Activated CD8-positive, alpha-beta T cell treated with anti-CD3 and anti-CD28 coated beads, Interleukin-2, amount 10 ng/mL, durations not matched to agents 7 days and 5 days (primary cell): ENCODE data around the gene POLA1. TPM values are rescaled to one million over a fixed set of nuclear protein-coding genes. Genes with fewer than 3 reads are reported as not detected.

Source experiments
- ATAC-seq: fragments of 150-1000 bp; cut with Tn5 transposase; one replicate; pipeline ENCODE4 v1.10.0; 2021; ENCODE audit warnings: moderate library complexity
- CTCF ChIA-PET: fragments of 350-600 bp; sonication (Branson Sonifier 250); formaldehyde crosslinking; loops from one replicate; lab custom pipeline; 2021; ENCODE audit warnings: antibody characterized with exemption; lab: Charles Lee
- POLR2A ChIA-PET: fragments of 350-600 bp; sonication (Branson Sonifier 250); formaldehyde crosslinking; loops from one replicate; lab custom pipeline; 2021; ENCODE audit warnings: antibody characterized with exemption; lab: Charles Lee
- DNase-seq: peaks from one replicate; pipeline ENCODE4 v3.0.0-alpha.2; 2020
- H3K27ac Mint-ChIP-seq: one replicate; pipeline ENCODE4 v1.8.0; 2021; ENCODE audit warnings: mild to moderate bottlenecking, mixed read lengths
- H3K27me3 Mint-ChIP-seq: one replicate; pipeline ENCODE4 v1.8.0; 2021; ENCODE audit warnings: low read depth, mixed read lengths
- H3K36me3 Mint-ChIP-seq: one replicate; pipeline ENCODE4 v1.8.0; 2021; ENCODE audit warnings: low read depth, mixed read lengths
- H3K4me1 Mint-ChIP-seq: one replicate; pipeline ENCODE4 v1.8.0; 2021; ENCODE audit warnings: low read depth, mixed read lengths
- H3K4me3 Mint-ChIP-seq: one replicate; pipeline ENCODE4 v1.8.0; 2021; ENCODE audit warnings: mild to moderate bottlenecking, mixed read lengths
- H3K9me3 Mint-ChIP-seq: one replicate; pipeline ENCODE4 v1.8.0; 2022; ENCODE audit warnings: mixed read lengths; ENCODE audit not compliant: insufficient read depth
- total RNA-seq, 2 experiments: library from RNA; stranded (reverse); gene quantifications; one replicate each; pipeline ENCODE4 v1.2.3, GENCODE V29; 2021

The POLA1 gene
- total RNA-seq, 2 experiments from 2014 or later, result 37.0 to 38.2 TPM

DNA sequence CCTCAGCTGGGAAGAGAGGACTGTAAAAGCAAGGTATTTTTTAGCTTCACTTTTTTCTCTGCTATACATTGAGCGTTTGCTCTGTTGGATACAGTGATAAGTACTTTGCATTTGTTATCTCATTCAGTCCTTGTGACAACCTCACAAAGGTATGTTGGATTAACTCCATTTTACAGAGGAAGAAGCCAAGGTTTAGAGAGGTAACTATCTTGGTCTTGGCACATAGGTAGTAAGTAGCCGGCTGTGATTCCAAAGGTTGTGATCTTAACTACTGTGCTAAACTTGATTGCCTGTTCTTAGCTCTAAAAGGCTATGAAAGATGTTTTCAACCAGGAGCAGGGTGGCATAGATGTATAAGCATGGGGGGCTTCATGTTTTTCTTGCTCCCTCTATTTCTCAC is 134.4 kb downstream of the POLA1 start:
- H3K9me3 Mint-ChIP-seq, result no peaks in the 10 kb centered on the region
- ChIA-PET CTCF (interaction anchor here (1.3 to 1.7 kb wide), 2 partner anchors 11 to 19 kb away, joined by 3 to 10 read pairs; no protein-coding TSS in a partner anchor), POLR2A (no interaction called here)
- H3K4me1 Mint-ChIP-seq, result no peaks in the 10 kb centered on the region
- DNase-seq, result no peak
- H3K27ac Mint-ChIP-seq, result no peak overlapping the region
- peaks cover 33% of the 10 kb centered on the region for H3K36me3 Mint-ChIP-seq
- H3K27me3 Mint-ChIP-seq, result no peaks in the 10 kb centered on the region
- no peak overlapping the region for H3K4me3 Mint-ChIP-seq
- no peak for ATAC-seq

DNA sequence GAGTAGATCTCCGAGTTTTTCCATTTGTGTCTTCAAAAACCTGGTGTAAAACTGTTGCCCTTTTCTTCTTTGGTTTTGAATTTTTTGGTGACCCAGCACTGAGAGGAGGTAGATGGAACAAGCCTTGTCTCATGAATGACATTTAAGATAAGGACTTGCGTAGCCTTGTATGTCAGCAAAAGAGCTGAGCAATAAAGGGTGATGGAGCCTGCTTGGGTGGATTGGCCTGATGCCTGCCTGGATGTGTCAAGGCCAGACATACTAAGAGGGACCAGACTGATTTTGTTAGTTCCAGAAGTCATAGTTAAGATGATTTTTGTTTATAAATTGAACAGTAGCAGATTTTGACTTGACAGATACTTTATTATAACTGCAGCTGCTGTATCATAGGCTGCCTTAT is 134.9 kb downstream of the POLA1 start:
- no peaks in the 10 kb centered on the region for H3K4me1 Mint-ChIP-seq

DNA sequence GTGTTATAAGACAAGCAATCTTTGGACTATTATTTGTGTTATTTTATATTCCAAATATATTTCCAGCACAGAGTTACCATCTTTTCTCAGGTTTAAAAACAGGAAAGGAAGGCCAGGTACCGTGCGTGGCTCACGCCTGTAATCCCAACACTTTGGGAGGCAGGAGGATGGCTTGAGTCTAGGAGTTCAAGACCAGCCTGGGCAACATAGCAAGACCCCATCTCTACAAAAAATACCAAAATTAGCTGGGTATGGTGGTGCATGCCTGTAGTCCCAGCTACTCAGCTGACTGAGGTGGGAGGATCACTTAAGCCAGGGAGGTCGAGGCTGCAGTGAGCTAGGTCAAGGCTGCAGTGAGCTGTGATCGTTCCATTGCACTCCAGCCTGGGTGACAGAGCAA is 140.0 kb downstream of the POLA1 start:
- no peak for ATAC-seq

More for the DNA sequence above, 134.9 kb downstream of the POLA1 start:
- DNase-seq (no peak), ATAC-seq (no peak)
- ChIA-PET CTCF (interaction anchor here (1.3 to 2.6 kb wide), 2 partner anchors 10 to 18 kb away, joined by 3 to 12 read pairs; no protein-coding TSS in a partner anchor), POLR2A (no interaction called here)
- H3K9me3 Mint-ChIP-seq, result no peaks in the 10 kb centered on the region
- H3K36me3 Mint-ChIP-seq, result peaks cover 33% of the 10 kb centered on the region
- H3K27ac Mint-ChIP-seq, result no peak overlapping the region
- no peak overlapping the region for H3K4me3 Mint-ChIP-seq
- H3K27me3 Mint-ChIP-seq, result no peaks in the 10 kb centered on the region

DNA sequence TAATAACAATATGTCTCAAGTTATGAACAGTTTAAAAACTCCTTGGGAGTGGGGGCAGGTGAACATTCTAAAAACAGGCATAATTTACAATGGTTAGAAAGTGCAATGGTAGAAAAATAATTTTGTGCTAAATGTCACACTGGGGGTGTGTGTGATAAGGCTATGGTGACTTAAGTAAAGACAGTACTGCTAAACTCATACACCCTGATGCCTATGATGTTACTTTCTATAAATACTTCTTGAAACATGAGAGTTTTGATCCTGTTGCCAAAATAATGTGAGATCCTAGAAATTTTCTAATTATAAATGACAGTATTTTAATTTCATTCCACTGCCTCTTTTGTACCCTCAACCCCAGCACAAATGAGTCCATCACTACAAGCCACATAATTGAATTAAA is 144.2 kb downstream of the POLA1 start:
- CTCF ChIA-PET, result interaction anchor here (0.9 to 3.5 kb wide), 17 partner anchors 8 to 306 kb away, joined by 3 to 33 read pairs (median 5); no protein-coding TSS in a partner anchor

More for the DNA sequence above, 140.0 kb downstream of the POLA1 start:
- ChIA-PET POLR2A (no interaction called here), CTCF (no interaction called here)
- H3K4me1 Mint-ChIP-seq, result peaks cover 4% of the 10 kb centered on the region
- no peaks in the 10 kb centered on the region for H3K9me3 Mint-ChIP-seq
- H3K27me3 Mint-ChIP-seq, result no peaks in the 10 kb centered on the region
- DNase-seq, result no peak
- no peak overlapping the region for H3K27ac Mint-ChIP-seq
- H3K36me3 Mint-ChIP-seq, result peaks cover 13% of the 10 kb centered on the region
- H3K4me3 Mint-ChIP-seq, result no peak overlapping the region

DNA sequence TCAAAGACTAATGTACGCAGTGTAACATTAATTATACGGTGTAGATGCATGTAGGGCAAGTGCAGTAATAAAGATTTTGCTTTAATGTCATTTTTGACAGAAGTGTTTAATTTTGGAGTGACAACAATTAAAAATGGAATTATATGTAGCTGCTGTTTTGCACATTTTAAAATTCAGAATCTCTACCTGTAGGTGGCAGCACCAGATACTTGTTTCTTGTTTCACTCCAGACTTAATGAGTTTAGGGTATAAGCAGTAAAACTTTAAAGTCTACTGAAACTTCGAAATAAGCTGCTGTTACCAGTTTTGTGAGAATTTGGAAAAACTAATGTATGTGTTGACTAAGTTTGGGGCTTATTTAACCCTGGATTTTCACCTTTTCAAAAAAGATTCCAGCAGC is 144.9 kb downstream of the POLA1 start:
- no peaks in the 10 kb centered on the region for H3K9me3 Mint-ChIP-seq
- POLR2A ChIA-PET, result no interaction called here
- H3K4me1 Mint-ChIP-seq, result peaks cover 4% of the 10 kb centered on the region
- H3K27me3 Mint-ChIP-seq, result no peaks in the 10 kb centered on the region
- no peak overlapping the region for H3K27ac Mint-ChIP-seq
- ATAC-seq (no peak), DNase-seq (peak; percentile 23)
- H3K36me3 Mint-ChIP-seq, result peaks cover 11% of the 10 kb centered on the region
- CTCF ChIA-PET, result interaction anchor here (0.6 to 3.5 kb wide), 24 partner anchors 9 to 391 kb away, joined by 3 to 33 read pairs (median 4); no protein-coding TSS in a partner anchor
- H3K4me3 Mint-ChIP-seq, result no peak overlapping the region

More for the DNA sequence above, 144.2 kb downstream of the POLA1 start:
- H3K27ac Mint-ChIP-seq, result no peak overlapping the region
- peaks cover 4% of the 10 kb centered on the region for H3K4me1 Mint-ChIP-seq
- H3K9me3 Mint-ChIP-seq, result no peaks in the 10 kb centered on the region
- ATAC-seq (no peak), DNase-seq (no peak)
- POLR2A ChIA-PET, result no interaction called here
- no peaks in the 10 kb centered on the region for H3K27me3 Mint-ChIP-seq
- H3K4me3 Mint-ChIP-seq, result no peak overlapping the region
- H3K36me3 Mint-ChIP-seq, result peaks cover 7% of the 10 kb centered on the region

DNA sequence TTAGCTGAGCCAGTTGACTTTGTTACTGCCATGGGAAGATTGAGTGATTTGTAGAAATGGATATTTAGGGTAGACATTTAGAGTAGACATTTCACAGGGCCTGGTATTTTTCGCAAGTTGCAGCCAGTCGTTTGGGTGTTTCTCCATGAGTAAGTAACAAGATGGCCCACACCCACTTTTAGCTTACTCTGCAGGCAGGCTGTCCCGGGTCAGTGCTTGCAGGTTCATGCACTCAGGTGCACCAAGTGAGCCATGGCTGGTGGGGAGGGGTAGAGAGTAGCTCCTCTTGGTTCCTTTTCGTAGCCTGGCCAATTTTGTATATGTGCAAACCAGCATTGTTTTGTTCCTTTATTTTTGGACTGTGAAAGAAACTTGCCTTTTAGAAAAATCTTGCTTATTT is 145.6 kb downstream of the POLA1 start:
- POLR2A ChIA-PET, result no interaction called here
- no peak for DNase-seq
- no peaks in the 10 kb centered on the region for H3K9me3 Mint-ChIP-seq
- no peak for ATAC-seq
- no peak overlapping the region for H3K27ac Mint-ChIP-seq
- no peaks in the 10 kb centered on the region for H3K27me3 Mint-ChIP-seq
- peaks cover 11% of the 10 kb centered on the region for H3K36me3 Mint-ChIP-seq
- H3K4me3 Mint-ChIP-seq, result no peak overlapping the region
- peaks cover 4% of the 10 kb centered on the region for H3K4me1 Mint-ChIP-seq
- CTCF ChIA-PET, result interaction anchor here (0.6 to 3.5 kb wide), 21 partner anchors 8 to 305 kb away, joined by 3 to 33 read pairs (median 4); no protein-coding TSS in a partner anchor

DNA sequence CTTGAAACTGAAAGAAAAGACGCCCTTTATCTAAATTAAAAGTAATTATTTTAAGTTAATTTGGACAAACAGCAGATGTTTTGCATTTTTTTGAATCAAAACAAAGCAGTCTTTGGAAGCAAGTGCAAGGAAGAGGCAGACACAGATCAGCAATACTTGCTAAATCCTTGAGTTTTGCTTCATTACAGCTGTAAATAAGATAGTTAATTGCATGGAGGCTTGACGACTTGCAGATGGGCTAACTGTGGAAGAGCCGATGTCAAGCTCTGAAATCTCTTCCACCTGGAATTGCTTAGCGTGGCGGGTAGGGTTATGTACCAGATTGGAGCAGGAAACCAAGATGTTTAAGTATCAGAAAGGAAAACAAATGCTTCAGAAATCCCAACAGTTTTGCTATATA is 148.8 kb downstream of the POLA1 start:
- ATAC-seq (no peak), DNase-seq (no peak)
- ChIA-PET CTCF (no interaction called here), POLR2A (no interaction called here)
- Mint-ChIP-seq H3K9me3 (no peaks in the 10 kb centered on the region), H3K27ac (no peak overlapping the region), H3K4me1 (peaks cover 4% of the 10 kb centered on the region), H3K4me3 (no peak overlapping the region), H3K27me3 (no peaks in the 10 kb centered on the region), H3K36me3 (peaks cover 16% of the 10 kb centered on the region)

DNA sequence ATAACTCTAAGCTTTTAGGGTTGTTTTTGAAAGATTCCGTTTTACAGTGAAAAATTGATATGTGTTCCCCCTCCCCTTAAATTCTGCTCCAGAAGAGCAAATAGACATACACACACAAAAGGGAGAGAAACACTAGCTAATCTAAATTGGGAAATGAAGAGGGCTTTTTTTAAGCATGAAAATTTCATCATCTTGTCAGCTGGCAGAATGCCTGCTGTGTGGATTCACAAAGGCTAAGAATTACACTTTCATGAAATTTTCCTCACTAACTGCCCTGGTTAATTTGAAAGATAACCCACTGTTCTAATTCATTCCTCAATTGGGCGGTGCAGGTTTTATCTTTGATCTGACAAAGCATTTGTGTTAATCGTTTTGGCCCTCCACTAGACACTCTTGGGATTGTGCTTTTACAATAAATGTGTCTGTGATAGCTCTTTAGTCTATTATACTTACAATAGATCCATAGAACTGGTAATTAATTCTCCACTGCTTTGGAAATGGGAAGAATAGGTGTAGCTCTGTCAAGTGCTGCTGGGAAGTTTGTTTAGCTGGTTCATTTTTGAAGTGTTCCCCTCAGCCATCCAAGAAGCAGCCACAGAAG is 152.9 kb downstream of the POLA1 start:
- Mint-ChIP-seq H3K27me3 (no peaks in the 10 kb centered on the region), H3K4me3 (no peak overlapping the region), H3K9me3 (no peaks in the 10 kb centered on the region), H3K36me3 (peaks cover 17% of the 10 kb centered on the region), H3K4me1 (no peaks in the 10 kb centered on the region), H3K27ac (no peak overlapping the region)
- DNase-seq (no peak), ATAC-seq (no peak)
- CTCF ChIA-PET, result interaction anchor here (0.8 to 1.4 kb wide), 3 partner anchors 8 to 298 kb away, joined by 3 to 12 read pairs (median 3); no protein-coding TSS in a partner anchor
- POLR2A ChIA-PET, result no interaction called here

DNA sequence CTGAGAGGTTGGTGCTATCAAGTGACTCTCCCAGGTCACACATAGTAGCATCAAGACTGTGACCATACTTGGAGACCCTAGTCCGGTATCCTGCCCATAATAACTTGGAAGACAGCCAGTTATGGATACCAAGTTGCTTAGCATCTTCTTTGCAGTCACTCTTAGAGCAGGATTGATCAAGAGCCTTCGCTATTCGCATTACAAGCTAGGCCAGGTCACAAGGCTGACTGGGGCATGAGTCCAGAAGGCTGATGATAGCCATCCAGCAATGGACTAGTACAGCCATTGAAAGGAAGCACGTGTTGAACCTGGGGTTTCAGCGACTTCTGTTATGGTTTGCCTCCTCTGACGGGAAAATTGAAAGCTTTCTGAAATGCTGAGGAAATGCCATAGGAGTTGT is 157.6 kb downstream of the POLA1 start:
- ChIA-PET POLR2A (no interaction called here), CTCF (no interaction called here)
- no peaks in the 10 kb centered on the region for H3K9me3 Mint-ChIP-seq
- H3K36me3 Mint-ChIP-seq, result peaks cover 25% of the 10 kb centered on the region
- ATAC-seq, result no peak
- no peaks in the 10 kb centered on the region for H3K27me3 Mint-ChIP-seq
- no peak for DNase-seq
- H3K4me3 Mint-ChIP-seq, result no peak overlapping the region
- H3K4me1 Mint-ChIP-seq, result no peaks in the 10 kb centered on the region
- no peak overlapping the region for H3K27ac Mint-ChIP-seq

DNA sequence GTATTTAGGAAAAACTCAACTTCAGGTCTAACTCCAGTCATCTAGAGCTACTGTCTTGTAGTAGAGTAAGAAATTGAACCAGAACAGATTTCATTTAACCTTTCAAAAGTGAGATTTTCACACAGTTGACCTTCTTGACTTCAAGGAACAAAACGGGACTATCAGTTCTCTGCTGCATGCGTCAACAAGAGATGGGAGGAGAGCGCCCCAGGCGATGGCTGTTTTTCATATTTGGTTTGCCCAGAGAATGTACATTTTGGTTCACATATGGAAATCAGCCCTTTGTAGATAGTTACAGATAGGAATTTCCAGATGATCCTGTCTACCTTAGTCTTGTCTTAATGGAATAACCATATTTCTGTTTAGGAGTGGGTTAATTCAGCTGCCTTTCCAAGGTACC is 158.1 kb downstream of the POLA1 start:
- ChIA-PET CTCF (interaction anchor here (1.6 kb wide), 1 partner anchor 12 kb away, joined by 8 read pairs; no protein-coding TSS in a partner anchor), POLR2A (no interaction called here)
- DNase-seq, result no peak
- ATAC-seq, result no peak
- peaks cover 23% of the 10 kb centered on the region for H3K36me3 Mint-ChIP-seq
- no peaks in the 10 kb centered on the region for H3K9me3 Mint-ChIP-seq
- H3K4me1 Mint-ChIP-seq, result no peaks in the 10 kb centered on the region
- H3K27ac Mint-ChIP-seq, result no peak overlapping the region
- H3K27me3 Mint-ChIP-seq, result no peaks in the 10 kb centered on the region
- no peak overlapping the region for H3K4me3 Mint-ChIP-seq

DNA sequence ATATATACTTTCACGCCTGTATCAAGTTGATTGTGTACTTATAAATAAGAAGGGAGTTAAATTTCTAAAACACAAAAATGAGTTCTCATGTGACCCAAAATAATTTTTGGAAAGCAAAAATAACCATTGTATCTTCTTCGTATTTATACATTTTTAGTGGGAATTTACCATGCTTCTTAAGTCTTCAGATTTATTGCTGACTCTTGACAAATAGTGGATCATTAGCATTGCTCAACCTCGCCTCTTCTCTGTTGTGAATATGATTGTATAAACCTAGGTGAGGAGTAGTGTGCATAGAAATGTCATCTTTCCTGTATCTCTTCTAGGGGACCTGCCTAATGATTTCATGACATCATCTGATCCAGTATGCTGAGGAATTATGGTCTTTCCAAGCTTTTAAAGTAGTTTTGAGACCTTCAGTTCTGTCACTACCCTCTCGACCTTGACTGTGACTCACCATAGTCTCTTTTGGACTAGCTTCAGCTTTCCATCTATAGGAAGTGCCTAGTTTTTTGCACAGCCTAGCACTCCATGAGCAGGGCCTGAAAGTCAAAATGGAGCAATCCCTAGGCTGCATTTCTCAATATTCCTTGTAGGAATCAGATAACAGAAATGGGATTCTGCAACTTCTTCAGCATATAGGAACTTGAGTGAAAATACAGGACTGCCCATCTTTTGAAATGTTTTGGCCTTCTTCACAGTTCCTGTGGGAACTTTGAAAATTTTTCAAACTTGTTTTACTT is 164.5 kb downstream of the POLA1 start:
- no peak for DNase-seq
- H3K4me1 Mint-ChIP-seq, result no peaks in the 10 kb centered on the region
- H3K36me3 Mint-ChIP-seq, result peaks cover 25% of the 10 kb centered on the region
- H3K27me3 Mint-ChIP-seq, result no peaks in the 10 kb centered on the region
- no peaks in the 10 kb centered on the region for H3K9me3 Mint-ChIP-seq
- ChIA-PET CTCF (no interaction called here), POLR2A (interaction anchor here (0.6 kb wide), 1 partner anchor 13 kb away, joined by 3 read pairs; no protein-coding TSS in a partner anchor)
- no peak overlapping the region for H3K27ac Mint-ChIP-seq
- no peak overlapping the region for H3K4me3 Mint-ChIP-seq
- ATAC-seq, result no peak
